ENCODE data around the gene STAT1. TPM values are rescaled to one million over a fixed set of nuclear protein-coding genes. Genes with fewer than 3 reads are reported as not detected.

STAT1 gene
- total RNA-seq, 1 donor from 2014 or later, result 76.5 TPM

- Mint-ChIP-seq H3K9me3 (ENCODE audit: unreplicated experiment) (no peaks in the 10 kb centered on the region), H3K36me3 (ENCODE audit: unreplicated experiment) (peaks cover 42% of the 10 kb centered on the region), H3K27me3 (ENCODE audit: unreplicated experiment) (no peaks in the 10 kb centered on the region), H3K4me3 (ENCODE audit: unreplicated experiment) (no peak overlapping the region), H3K27ac (ENCODE audit: unreplicated experiment) (no peak overlapping the region), H3K4me1 (ENCODE audit: unreplicated experiment) (peaks cover 26% of the 10 kb centered on the region)
- TF ChIP-seq CTCF (IDR thresholded peaks at IDR 0.05), result no peak
- no peak for DNase-seq (ENCODE audit: extremely low spot score, unreplicated experiment)
Measured at GRCh38 chr2:190932514-190932913, 81.5 kb downstream of the STAT1 start.

- Mint-ChIP-seq H3K27me3 (ENCODE audit: unreplicated experiment) (no peaks in the 10 kb centered on the region), H3K36me3 (ENCODE audit: unreplicated experiment) (peaks cover 50% of the 10 kb centered on the region), H3K4me1 (ENCODE audit: unreplicated experiment) (peaks cover 17% of the 10 kb centered on the region), H3K9me3 (ENCODE audit: unreplicated experiment) (no peaks in the 10 kb centered on the region), H3K4me3 (ENCODE audit: unreplicated experiment) (no peak overlapping the region), H3K27ac (ENCODE audit: unreplicated experiment) (no peak overlapping the region)
- no peak for DNase-seq (ENCODE audit: extremely low spot score, unreplicated experiment)
- TF ChIP-seq CTCF (IDR thresholded peaks at IDR 0.05), result no peak
Measured at GRCh38 chr2:190930411-190930810, 83.6 kb downstream of the STAT1 start.

- H3K27me3 Mint-ChIP-seq (ENCODE audit: unreplicated experiment), result no peaks in the 10 kb centered on the region
- no peak overlapping the region for H3K4me3 Mint-ChIP-seq (ENCODE audit: unreplicated experiment)
- peaks cover 50% of the 10 kb centered on the region for H3K36me3 Mint-ChIP-seq (ENCODE audit: unreplicated experiment)
- no peaks in the 10 kb centered on the region for H3K9me3 Mint-ChIP-seq (ENCODE audit: unreplicated experiment)
- H3K27ac Mint-ChIP-seq (ENCODE audit: unreplicated experiment), result no peak overlapping the region
- H3K4me1 Mint-ChIP-seq (ENCODE audit: unreplicated experiment), result peaks cover 19% of the 10 kb centered on the region
- TF ChIP-seq CTCF (IDR thresholded peaks at IDR 0.05), result no peak
- no peak for DNase-seq (ENCODE audit: extremely low spot score, unreplicated experiment)
Measured at GRCh38 chr2:190929919-190930318, 84.1 kb downstream of the STAT1 start.

GRCh38 chr2:190927301-190927700, 86.7 kb downstream of the STAT1 start:
- H3K4me1 Mint-ChIP-seq (ENCODE audit: unreplicated experiment), result peaks cover 26% of the 10 kb centered on the region
- TF ChIP-seq CTCF (IDR thresholded peaks at IDR 0.05), result no peak
- H3K27ac Mint-ChIP-seq (ENCODE audit: unreplicated experiment), result peak overlapping the region; percentile 84
- H3K36me3 Mint-ChIP-seq (ENCODE audit: unreplicated experiment), result peaks cover 65% of the 10 kb centered on the region
- no peaks in the 10 kb centered on the region for H3K27me3 Mint-ChIP-seq (ENCODE audit: unreplicated experiment)
- DNase-seq (ENCODE audit: extremely low spot score, unreplicated experiment), result no peak
- no peak overlapping the region for H3K4me3 Mint-ChIP-seq (ENCODE audit: unreplicated experiment)
- peaks cover 5% of the 10 kb centered on the region for H3K9me3 Mint-ChIP-seq (ENCODE audit: unreplicated experiment)

- DNase-seq (ENCODE audit: extremely low spot score, unreplicated experiment), result no peak
- Mint-ChIP-seq H3K9me3 (ENCODE audit: unreplicated experiment) (peaks cover 8% of the 10 kb centered on the region), H3K27me3 (ENCODE audit: unreplicated experiment) (no peaks in the 10 kb centered on the region), H3K36me3 (ENCODE audit: unreplicated experiment) (peaks cover 61% of the 10 kb centered on the region), H3K4me1 (ENCODE audit: unreplicated experiment) (peaks cover 24% of the 10 kb centered on the region), H3K27ac (ENCODE audit: unreplicated experiment) (peak overlapping the region; percentile 32), H3K4me3 (ENCODE audit: unreplicated experiment) (no peak overlapping the region)
- no peak for TF ChIP-seq CTCF (IDR thresholded peaks at IDR 0.05)
Measured at GRCh38 chr2:190922376-190922775, 91.6 kb downstream of the STAT1 start.
